GM12865 (cell line): ENCODE data around the gene SRGAP2C.
"Not testable (repeated sequence)": the region's sequence is repeated elsewhere in the genome, so short reads cannot be mapped to it uniquely, and the experiment has no call there.

ENCODE experiments used
- DNase-seq: peaks from one replicate; pipeline ENCODE4 v3.0.0; 2010; ENCODE audit warnings: low read depth
- H3K4me3 ChIP-seq: 2 replicates; pipeline ENCODE4 v1.5.1; 2011; ENCODE audit warnings: mild to moderate bottlenecking, low read depth, low read length, control low read depth

The SRGAP2C gene

GRCh38 chr1:121184290-121185127 lies at the start of gene SRGAP2C, which contains the start of gene FAM72B:
SRGAP2C (plus strand) TSS chr1:121184975; CDS start chr1:121187447, 2,472 bp downstream.
FAM72B (minus strand) TSS chr1:121184340; CDS start chr1:121183489, 851 bp downstream.
- peak within 1 kb of the TSS; percentile 57 for H3K4me3 ChIP-seq
- DNase-seq = peak; percentile 97

GRCh38 chr1:121140393-121140792 lies 44.4 kb upstream of the SRGAP2C start:
- not testable (repeated sequence) for H3K4me3 ChIP-seq, DNase-seq

- not testable (repeated sequence) for DNase-seq, H3K4me3 ChIP-seq
Measured at GRCh38 chr1:121148489-121149190, 36.1 kb upstream of the SRGAP2C start.

- not testable (repeated sequence) for DNase-seq
Measured at GRCh38 chr1:121151294-121151693, 33.5 kb upstream of the SRGAP2C start.

GRCh38 chr1:121152788-121153187 lies 32.0 kb upstream of the SRGAP2C start:
- DNase-seq, H3K4me3 ChIP-seq: not testable (repeated sequence)

More at GRCh38 chr1:121151294-121151693, 33.5 kb upstream of the SRGAP2C start:
- H3K4me3 ChIP-seq = not testable (repeated sequence)

GRCh38 chr1:121154811-121155210 lies 30.0 kb upstream of the SRGAP2C start:
- not testable (repeated sequence) for DNase-seq, H3K4me3 ChIP-seq

- not testable (repeated sequence) for H3K4me3 ChIP-seq, DNase-seq
Measured at GRCh38 chr1:121155671-121156358, 29.0 kb upstream of the SRGAP2C start.

- not testable (repeated sequence) for DNase-seq, H3K4me3 ChIP-seq
Measured at GRCh38 chr1:121156958-121157603, 27.7 kb upstream of the SRGAP2C start.

- not testable (repeated sequence) for DNase-seq, H3K4me3 ChIP-seq
Measured at GRCh38 chr1:121157609-121158008, 27.2 kb upstream of the SRGAP2C start.

GRCh38 chr1:121160118-121160517 lies 24.7 kb upstream of the SRGAP2C start:
- not testable (repeated sequence) for H3K4me3 ChIP-seq, DNase-seq

GRCh38 chr1:121161199-121161901 lies 23.4 kb upstream of the SRGAP2C start:
- not testable (repeated sequence) for DNase-seq, H3K4me3 ChIP-seq

- not testable (repeated sequence) for H3K4me3 ChIP-seq, DNase-seq
Measured at GRCh38 chr1:121163850-121164757, 20.7 kb upstream of the SRGAP2C start.

- H3K4me3 ChIP-seq, DNase-seq: not testable (repeated sequence)
Measured at GRCh38 chr1:121165296-121165695, 19.5 kb upstream of the SRGAP2C start.

- DNase-seq, H3K4me3 ChIP-seq: not testable (repeated sequence)
Measured at GRCh38 chr1:121167225-121167738, 17.5 kb upstream of the SRGAP2C start.

- not testable (repeated sequence) for H3K4me3 ChIP-seq, DNase-seq
Measured at GRCh38 chr1:121168152-121168668, 16.6 kb upstream of the SRGAP2C start.

GRCh38 chr1:121176649-121177048 lies 8.1 kb upstream of the SRGAP2C start:
- H3K4me3 ChIP-seq, DNase-seq: not testable (repeated sequence)

GRCh38 chr1:121178197-121178596 lies 6.6 kb upstream of the SRGAP2C start:
- DNase-seq = not testable (repeated sequence)

More at GRCh38 chr1:121178197-121178596, 6.6 kb upstream of the SRGAP2C start:
- not testable (repeated sequence) for H3K4me3 ChIP-seq
